Body of pancreas (tissue), 4 donors: Measurements from ENCODE around the gene SYT5.

Experiments used
- POLR2A ChIP-seq, 3 donors: fragments of 450-650 bp; IDR thresholded peaks; one replicate each; pipeline ENCODE4 v1.6.1; 2016; ENCODE audit warnings: antibody characterized with exemption in 3 of 3, mild to moderate bottlenecking in 2 of 3
- TF ChIP-seq, protein P1 (sequence below), 7 experiments: fragments of 450-650 bp in 4 of 7; fragments of 200-600 bp in 3 of 7; sonication (generic) in 3 of 7; IDR thresholded peaks; one replicate each; pipeline ENCODE4 v1.5.1; 2016 to 2019; ENCODE audit warnings: antibody characterized with exemption in 7 of 7

DNA sequence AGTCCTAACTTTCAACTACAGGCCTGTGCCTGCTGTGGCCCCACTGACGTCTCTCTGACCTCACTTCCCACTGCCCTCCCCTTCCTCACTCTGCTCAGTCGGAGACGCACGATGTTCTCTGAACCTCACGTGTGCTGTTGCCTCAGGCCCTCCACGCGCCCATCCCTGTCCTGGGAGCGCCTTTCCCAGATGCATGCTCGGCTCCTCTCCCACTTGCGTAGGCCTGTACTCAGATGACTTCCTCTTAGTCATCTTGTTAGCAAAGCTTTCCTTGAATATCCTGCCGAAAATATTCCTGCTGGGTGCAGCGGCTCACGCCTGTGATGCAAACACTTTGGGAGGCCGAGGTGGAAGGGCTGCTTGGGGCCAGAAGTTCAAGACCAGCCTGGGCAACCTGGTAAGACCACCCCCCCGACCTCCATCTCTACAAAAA lies 9.3 kb upstream of the SYT5 start:
- TF ChIP-seq, protein P1, sequence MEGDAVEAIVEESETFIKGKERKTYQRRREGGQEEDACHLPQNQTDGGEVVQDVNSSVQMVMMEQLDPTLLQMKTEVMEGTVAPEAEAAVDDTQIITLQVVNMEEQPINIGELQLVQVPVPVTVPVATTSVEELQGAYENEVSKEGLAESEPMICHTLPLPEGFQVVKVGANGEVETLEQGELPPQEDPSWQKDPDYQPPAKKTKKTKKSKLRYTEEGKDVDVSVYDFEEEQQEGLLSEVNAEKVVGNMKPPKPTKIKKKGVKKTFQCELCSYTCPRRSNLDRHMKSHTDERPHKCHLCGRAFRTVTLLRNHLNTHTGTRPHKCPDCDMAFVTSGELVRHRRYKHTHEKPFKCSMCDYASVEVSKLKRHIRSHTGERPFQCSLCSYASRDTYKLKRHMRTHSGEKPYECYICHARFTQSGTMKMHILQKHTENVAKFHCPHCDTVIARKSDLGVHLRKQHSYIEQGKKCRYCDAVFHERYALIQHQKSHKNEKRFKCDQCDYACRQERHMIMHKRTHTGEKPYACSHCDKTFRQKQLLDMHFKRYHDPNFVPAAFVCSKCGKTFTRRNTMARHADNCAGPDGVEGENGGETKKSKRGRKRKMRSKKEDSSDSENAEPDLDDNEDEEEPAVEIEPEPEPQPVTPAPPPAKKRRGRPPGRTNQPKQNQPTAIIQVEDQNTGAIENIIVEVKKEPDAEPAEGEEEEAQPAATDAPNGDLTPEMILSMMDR (IDR thresholded peaks at IDR 0.05), result no peak
- TF ChIP-seq POLR2A (IDR thresholded peaks at IDR 0.05), result no peak
